Stimulated activated CD8-positive, alpha-beta memory T cell treated with anti-CD3 and anti-CD28 coated beads, Interleukin-15, amount 100 ng/mL, for 1 hour (primary cell): ENCODE data around the gene UBE2QL1.

Experiments
- DNase-seq: peaks from one replicate; pipeline ENCODE4 v3.0.0-alpha.2; 2020; ENCODE audit warnings: low read depth

Gene UBE2QL1

DNA sequence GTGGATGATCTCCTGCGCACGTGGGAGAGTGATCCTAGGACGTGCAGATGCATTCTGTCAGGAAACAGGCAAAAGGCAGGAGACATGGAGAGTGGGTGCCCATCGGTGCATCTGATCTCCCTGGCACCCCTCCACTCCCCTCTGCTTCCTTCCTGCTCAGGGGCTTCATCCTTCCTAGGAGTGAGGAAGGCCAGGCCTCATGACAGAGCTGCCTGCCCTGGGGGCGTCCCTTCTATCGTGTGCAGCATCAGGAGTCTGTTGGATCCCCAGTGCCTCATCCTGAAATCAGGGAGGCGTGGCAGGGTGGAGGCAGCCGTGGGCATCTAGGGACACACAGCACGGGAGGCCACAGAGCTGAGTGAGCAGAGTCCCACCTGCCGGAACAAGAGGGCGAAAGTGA lies 30.1 kb downstream of the UBE2QL1 start:
- no peak for DNase-seq

DNA sequence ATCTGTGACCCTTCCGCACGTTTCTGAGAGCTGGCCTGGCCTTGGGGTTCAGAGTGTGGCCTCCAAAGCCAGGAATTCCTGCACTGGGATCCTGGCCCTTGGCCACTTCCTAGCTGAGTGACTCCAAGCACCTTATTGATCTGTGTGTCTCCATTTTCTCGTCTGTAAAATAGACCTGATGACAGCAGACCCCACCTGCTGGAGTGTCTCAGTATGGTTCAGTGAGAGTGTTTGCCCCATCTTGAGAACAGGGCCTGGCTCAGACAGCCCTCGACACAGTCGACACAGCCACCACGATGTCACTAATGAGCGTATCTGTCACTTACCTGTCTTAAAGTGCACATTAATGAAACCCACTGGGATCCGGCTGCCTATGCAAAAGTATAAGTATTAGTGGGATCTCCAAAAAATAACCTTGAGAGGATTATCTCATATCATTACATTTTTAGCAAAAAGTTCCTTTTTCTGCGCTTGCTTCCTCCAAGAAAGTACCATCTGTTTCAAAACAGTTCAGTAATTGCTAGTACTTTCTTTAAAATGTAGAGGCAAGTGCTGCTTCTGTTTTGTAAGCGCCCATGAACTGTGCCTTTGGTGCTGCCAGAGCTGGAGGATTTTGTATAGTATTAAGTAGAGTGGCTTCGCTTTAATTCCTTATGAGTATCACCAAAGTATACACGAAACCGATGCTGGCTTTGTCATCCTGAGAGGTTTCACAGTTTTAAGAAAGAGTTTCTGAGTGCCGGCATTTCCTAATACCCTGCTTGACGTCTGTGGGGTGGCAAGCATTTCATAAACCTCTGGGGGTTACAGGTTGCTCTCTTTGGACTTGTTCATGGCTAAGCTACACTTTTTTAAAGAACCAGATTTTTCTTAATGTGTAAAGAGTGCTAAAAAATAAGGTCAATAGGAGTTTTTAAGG lies 31.7 kb downstream of the UBE2QL1 start:
- DNase-seq = no peak

DNA sequence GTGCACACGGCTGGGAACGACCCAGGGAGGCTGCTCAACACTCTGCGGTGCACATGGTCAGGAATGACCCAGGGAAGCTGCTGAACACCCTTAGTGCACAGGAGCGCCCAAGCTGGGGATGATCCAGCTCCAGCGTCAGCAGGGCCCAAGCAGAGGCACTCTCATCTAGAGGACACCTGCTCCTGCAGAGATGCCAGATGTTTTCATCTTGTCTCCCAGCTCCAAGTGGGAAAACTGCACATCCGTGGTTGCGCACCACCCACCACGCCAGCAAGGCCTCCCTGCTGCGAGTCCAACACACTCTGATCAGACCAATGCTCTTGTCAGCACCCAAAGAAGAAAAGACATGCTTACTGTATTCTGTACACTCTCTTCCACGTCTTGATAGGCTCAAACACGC lies 34.1 kb downstream of the UBE2QL1 start:
- DNase-seq = no peak

DNA sequence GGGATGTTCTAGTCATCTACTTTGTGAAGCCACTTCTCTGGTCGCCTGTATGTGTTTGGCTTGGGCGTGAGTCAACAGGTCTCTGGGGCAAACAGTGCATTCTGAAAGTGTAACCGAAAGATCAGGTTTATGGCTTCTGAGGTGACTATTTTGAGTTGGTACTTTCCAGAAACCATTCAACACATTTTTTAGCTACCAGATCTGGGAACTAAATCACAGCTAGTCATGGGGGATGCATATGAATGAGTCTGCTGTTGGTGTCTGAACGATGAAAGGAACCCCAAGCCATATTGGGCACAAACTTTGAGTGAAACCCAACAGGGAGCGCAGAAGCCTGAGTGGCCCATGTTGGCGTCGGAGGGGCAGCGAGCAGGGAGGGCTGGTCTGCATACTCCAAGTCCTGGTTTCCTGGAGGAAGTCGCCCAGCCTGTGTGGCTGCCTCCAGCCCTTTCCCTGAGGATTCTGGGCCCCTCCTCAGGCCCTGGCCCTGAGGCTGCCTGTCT lies 35.3 kb downstream of the UBE2QL1 start:
- no peak for DNase-seq

- no peak for DNase-seq
Measured at GRCh38 chr5:6484446-6484845, 35.8 kb downstream of the UBE2QL1 start.

DNA sequence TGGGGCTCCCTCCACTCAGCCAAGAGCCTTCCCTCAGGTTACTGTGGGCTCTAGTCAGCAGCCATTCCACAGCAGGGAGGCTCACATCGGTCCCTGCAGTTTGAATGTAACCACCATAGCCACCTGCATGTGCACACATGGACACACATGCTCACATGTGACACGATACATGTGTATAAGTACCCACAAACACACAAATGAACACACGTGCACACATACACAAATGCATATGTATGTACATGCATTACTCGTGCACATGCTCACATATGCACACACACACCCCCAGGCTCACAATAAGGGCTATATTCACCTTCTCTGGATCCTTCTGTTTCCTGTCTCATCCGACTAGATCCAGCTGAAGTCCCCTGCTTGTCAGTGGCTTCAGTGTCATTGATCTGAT lies 36.2 kb downstream of the UBE2QL1 start:
- DNase-seq = no peak

DNA sequence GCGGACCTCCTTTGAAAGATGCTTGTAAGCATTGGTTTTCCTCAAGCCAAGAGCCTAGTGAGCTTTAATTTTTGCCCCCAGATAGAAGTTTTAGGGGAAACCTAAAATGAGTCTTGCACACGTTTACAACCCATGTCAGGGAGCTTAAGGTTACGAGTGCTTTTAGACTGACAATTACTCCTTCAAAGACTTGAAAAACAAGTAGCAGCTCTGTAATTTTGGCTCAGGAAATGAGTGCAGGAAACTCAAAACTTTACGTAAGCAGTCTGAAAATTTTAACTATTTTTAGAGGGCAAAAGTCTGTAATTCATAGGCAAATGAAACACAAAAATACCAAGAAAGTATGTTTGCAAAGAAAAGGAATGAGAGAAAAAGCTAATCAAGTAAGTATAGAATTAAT lies 36.8 kb downstream of the UBE2QL1 start:
- DNase-seq = no peak

DNA sequence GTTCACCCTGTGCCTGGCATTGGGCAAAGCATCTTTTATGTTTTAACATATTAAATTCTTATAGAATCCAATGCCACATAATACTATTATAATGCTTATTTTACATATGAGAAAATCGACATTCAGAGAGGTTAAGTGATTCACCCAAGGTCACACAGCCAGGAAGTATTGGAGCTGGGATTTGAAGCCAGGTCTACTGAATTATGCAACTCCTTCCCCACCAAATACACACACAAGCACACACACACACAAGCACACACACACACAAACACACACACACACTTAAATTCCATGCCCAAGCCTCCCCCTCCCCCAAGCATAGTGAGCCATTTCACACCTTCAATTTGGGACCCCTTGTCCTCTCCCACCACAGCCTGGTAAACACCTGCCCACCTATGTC lies 37.4 kb downstream of the UBE2QL1 start:
- DNase-seq = no peak

DNA sequence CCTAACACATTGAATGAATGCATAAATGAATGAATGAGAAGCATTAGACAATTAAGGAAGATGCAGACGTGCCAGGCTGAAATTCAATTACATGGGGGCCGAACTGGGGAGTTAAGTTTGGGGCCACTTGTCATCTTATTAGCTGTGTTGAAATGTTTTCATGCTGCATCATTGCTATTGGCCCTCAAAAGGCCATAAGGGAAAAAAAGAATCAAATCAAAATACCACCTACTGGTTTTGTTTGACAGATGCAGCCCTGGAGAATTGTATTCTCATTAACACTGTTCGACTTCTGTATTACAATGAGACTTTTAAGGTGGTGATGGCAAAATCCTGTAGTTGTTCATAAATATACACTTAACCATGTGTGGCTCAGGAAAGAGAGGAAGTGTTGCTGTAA lies 38.4 kb downstream of the UBE2QL1 start:
- DNase-seq = no peak

- DNase-seq = no peak
Measured at GRCh38 chr5:6488021-6488420, 39.4 kb downstream of the UBE2QL1 start.

DNA sequence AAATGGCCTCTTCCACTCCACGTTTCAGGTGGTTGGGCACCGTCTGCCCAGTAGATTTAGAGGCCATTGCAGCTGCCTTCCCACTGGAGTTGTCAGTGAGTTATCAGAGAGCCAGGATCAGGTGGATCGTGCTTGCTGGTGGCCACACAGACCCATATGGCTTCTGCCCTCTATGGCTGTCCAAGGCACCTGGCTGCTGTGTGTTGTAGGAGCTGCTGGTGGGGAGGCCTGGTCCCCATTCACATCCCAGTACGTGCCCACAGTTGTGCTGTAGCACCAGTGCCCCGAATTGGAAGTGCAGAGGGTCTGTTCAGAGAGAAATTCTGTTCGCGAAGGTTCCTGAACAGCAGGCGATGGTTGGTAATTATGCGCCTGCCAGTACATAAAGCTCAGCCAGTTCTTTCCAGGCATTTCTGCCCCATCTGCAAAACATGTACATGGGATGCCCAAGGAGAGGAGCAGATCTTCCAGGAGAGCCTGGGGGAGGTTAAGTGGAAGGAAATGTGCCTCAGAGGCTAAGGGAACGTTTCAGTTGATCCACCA lies 41.1 kb downstream of the UBE2QL1 start:
- DNase-seq = no peak

GRCh38 chr5:6490246-6490645 lies 41.6 kb downstream of the UBE2QL1 start:
- DNase-seq = no peak

- DNase-seq = no peak
Measured at GRCh38 chr5:6490693-6491092, 42.0 kb downstream of the UBE2QL1 start.

DNA sequence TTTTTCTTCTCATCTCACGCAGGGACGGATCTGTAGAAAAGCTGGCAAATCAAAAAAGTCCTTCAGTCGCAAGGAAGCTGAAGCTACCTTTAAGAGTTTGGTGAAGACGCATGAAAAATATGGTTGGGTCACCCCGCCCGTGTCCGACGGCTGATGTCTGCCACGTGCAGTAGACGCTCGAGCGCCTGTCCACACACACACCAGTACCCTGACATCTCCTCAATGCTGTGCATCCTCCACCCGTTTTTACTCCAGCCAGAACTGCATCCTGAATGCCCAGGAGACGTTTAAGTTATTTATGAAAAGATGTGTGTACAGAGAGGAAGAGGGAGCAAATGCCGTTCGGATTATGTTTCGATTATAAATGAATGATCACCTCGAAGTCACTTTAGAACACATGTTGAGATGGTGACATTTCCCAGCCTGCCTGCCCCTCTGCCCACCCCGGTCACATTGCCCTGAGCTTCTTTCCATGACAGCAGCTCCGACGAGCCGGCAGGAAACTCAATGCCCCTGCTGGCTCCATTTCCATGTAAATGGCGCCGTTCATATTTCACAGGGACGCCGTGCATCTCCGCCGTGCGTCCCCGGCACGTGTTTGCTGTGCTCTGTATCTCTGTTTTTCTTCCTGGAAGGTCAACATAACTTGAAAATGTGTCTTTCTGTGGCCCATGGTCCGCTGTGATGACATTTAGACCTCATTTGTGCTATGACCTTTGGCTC lies 42.7 kb downstream of the UBE2QL1 start:
- DNase-seq = no peak

DNA sequence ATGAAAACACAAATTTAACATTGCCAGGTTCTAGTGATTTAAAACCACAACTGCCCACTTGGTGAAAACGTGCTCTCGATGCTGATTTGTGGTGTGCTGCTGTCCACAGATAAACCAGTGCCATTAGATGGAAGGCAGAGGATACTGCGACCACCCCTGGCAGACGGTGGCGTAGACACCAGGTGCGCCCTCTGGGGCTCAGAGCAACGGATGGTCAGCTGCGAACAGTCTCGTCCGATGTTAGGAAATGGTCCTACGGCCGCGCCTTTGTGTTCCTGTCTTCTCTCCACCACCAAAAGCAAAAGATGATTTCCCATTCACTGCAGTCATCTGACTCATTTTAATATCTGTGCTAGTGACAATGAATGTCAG lies 43.2 kb downstream of the UBE2QL1 start:
- DNase-seq = no peak

- DNase-seq = no peak
Measured at GRCh38 chr5:6492934-6493333, 44.3 kb downstream of the UBE2QL1 start.

DNA sequence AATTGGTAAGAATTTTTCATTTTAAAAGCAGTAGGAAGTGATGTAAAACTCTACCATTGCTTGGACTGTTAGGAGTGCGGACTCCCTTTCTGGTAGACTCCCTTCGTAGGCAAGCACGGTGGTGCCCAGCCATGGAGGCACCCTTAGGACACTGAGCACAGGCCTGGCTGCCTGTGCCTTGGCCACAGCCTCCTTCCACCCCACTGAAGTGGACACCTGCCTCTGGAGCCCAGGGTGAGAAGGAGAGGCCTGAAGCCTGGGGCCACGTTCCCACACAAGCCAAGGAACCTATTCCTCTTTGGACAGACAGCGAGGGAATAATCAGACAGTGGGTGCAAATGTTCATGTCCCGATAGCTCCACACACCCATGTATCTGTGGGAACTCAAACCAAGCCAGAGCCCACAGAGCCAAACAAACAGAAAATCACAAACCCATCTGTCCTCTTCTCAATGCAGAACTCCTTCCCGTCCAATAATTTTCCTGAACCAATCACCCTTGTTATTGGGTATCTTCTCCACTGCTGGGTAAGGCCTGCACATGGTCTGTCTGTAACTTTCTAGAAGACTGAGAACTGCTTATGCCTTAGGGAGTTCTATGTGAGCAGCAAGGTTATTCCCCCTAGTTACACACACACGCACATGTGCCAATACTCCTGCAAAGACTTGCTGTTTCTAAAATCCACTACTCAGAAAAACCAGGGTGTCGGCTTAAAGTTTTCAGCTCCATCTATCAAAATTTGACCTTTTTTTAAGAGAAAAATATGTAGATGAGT lies 45.2 kb downstream of the UBE2QL1 start:
- DNase-seq = no peak

DNA sequence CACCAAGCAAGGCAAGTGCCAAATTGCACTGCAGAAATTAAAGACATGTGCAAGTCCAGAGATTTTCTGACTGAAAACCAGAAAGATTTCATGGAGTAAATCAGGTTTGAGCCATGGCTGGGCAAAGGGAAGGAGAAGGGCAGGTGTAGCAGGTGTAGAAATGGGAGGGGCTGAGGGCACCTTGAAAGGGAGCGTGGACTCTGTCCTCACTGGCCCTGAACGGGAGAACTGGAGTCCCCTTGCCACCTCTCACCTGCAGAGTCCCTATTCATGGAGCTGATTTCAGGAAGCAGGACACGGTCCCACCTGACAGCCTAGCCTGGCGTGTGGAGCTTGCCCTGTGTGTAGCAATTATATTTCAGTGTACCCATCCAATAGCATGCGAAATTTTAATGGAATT lies 46.3 kb downstream of the UBE2QL1 start:
- no peak for DNase-seq

DNA sequence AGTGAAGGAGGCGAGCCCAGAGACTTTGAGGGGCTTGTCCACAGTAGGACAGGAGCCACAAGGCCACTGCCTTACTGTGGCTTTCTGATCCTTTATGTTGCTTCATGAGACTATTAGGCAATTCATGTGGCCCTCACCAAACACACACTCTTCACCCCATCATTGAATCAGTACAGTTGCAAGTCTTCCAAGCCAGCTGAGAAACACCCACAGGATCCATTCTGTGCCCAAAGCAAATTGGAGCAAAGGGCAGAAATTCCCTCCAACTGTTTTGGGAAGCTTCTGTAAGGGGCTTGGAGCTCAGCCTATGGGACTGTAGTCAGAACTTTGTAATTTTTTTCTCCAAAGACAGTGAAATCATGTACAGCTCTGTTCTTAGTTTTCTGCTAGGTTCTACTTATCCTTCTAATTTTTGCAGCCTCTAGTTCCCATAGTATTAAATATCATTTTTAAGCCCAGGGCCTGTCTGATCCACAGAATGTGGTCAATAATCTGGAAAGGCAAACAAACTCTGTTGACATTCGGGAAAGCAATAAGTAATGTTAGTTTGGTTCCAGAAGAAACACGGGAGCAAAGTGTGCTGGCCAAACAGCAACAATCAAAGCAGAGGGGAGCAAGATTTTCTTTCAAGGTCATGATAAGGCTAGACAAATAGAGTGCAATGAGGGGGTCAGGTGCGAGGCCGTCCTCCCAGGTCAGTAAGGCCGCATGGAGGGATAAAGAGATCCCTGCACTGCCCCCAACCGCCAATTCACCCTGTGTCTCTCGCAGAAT lies 47.0 kb downstream of the UBE2QL1 start:
- no peak for DNase-seq

GRCh38 chr5:6496207-6496584 lies 47.5 kb downstream of the UBE2QL1 start:
- DNase-seq = no peak

GRCh38 chr5:6496636-6497035 lies 48.0 kb downstream of the UBE2QL1 start:
- DNase-seq = no peak

GRCh38 chr5:6497262-6497661 lies 48.6 kb downstream of the UBE2QL1 start:
- no peak for DNase-seq
